ENCODE results near the gene CT55.
"Not testable (repeated sequence)": the region's sequence is repeated elsewhere in the genome, so short reads cannot be mapped to it uniquely, and the experiment has no call there.

The CT55 gene

GRCh38 chrX:135193740-135194139, 22.5 kb upstream of the CT55 start:
- Histone ChIP-seq H3K9me3 (ENCODE audit: control insufficient read depth, low read length) (no peaks in the 10 kb centered on the region), H3K27ac (no peak overlapping the region), H3K79me2 (no peaks in the 10 kb centered on the region), H3K36me3 (ENCODE audit: control insufficient read depth, insufficient read depth, low read length) (no peaks in the 10 kb centered on the region), H3K4me2 (ENCODE audit: low read length) (no peak overlapping the region), H3K27me3 (ENCODE audit: control insufficient read depth, insufficient read depth, low read length) (no peaks in the 10 kb centered on the region), H3K4me3 (ENCODE audit: low read depth, low read length) (no peak overlapping the region), H3K9ac (no peak overlapping the region), H3K4me1 (no peaks in the 10 kb centered on the region), H2AFZ (no peak overlapping the region)
- no peak for TF ChIP-seq CTCF (IDR thresholded peaks at IDR 0.05)

GRCh38 chrX:135191838-135192237, 20.6 kb upstream of the CT55 start:
- Histone ChIP-seq H3K27ac (no peak overlapping the region), H3K79me2 (no peaks in the 10 kb centered on the region), H3K9ac (no peak overlapping the region), H3K9me3 (ENCODE audit: control insufficient read depth, low read length) (no peaks in the 10 kb centered on the region), H3K4me1 (no peaks in the 10 kb centered on the region), H3K36me3 (ENCODE audit: control insufficient read depth, insufficient read depth, low read length) (no peaks in the 10 kb centered on the region), H3K4me2 (ENCODE audit: low read length) (no peak overlapping the region), H3K27me3 (ENCODE audit: control insufficient read depth, insufficient read depth, low read length) (no peaks in the 10 kb centered on the region), H3K4me3 (ENCODE audit: low read depth, low read length) (no peak overlapping the region), H2AFZ (no peak overlapping the region)
- no peak for TF ChIP-seq CTCF (IDR thresholded peaks at IDR 0.05)

- Histone ChIP-seq H3K4me3 (ENCODE audit: low read depth, low read length) (no peak overlapping the region), H3K9ac (no peak overlapping the region), H3K4me2 (ENCODE audit: low read length) (no peak overlapping the region), H3K79me2 (no peaks in the 10 kb centered on the region), H3K9me3 (ENCODE audit: control insufficient read depth, low read length) (no peaks in the 10 kb centered on the region), H3K36me3 (ENCODE audit: control insufficient read depth, insufficient read depth, low read length) (no peaks in the 10 kb centered on the region), H3K27ac (no peak overlapping the region), H2AFZ (no peak overlapping the region), H3K27me3 (ENCODE audit: control insufficient read depth, insufficient read depth, low read length) (no peaks in the 10 kb centered on the region), H3K4me1 (no peaks in the 10 kb centered on the region)
- TF ChIP-seq CTCF (IDR thresholded peaks at IDR 0.05), result peak; percentile 42
Observed at GRCh38 chrX:135185795-135186443, 14.7 kb upstream of the CT55 start.

GRCh38 chrX:135178636-135179035, 7.4 kb upstream of the CT55 start:
- H3K27ac ChIP-seq, result no peak overlapping the region
- no peak overlapping the region for H3K9ac ChIP-seq
- H3K27me3 ChIP-seq (ENCODE audit: control insufficient read depth, insufficient read depth, low read length), result no peaks in the 10 kb centered on the region
- no peaks in the 10 kb centered on the region for H3K9me3 ChIP-seq (ENCODE audit: control insufficient read depth, low read length)
- H3K79me2 ChIP-seq, result no peaks in the 10 kb centered on the region
- H3K4me1 ChIP-seq, result no peaks in the 10 kb centered on the region
- H3K36me3 ChIP-seq (ENCODE audit: control insufficient read depth, insufficient read depth, low read length), result no peaks in the 10 kb centered on the region
- no peak overlapping the region for H3K4me2 ChIP-seq (ENCODE audit: low read length)
- no peak overlapping the region for H2AFZ ChIP-seq
- TF ChIP-seq CTCF (IDR thresholded peaks at IDR 0.05), result no peak
- no peak overlapping the region for H3K4me3 ChIP-seq (ENCODE audit: low read depth, low read length)

GRCh38 chrX:135170468-135170867, 730 bp downstream of the CT55 start:
- no peaks in the 10 kb centered on the region for H3K9me3 ChIP-seq (ENCODE audit: control insufficient read depth, low read length)
- no peak for TF ChIP-seq CTCF (IDR thresholded peaks at IDR 0.05)
- H2AFZ ChIP-seq, result no peak overlapping the region
- H3K36me3 ChIP-seq (ENCODE audit: control insufficient read depth, insufficient read depth, low read length), result no peaks in the 10 kb centered on the region
- H3K4me2 ChIP-seq (ENCODE audit: low read length), result no peak overlapping the region
- no peak overlapping the region for H3K4me3 ChIP-seq (ENCODE audit: low read depth, low read length)
- H3K4me1 ChIP-seq, result no peaks in the 10 kb centered on the region
- H3K9ac ChIP-seq, result no peak overlapping the region
- H3K27me3 ChIP-seq (ENCODE audit: control insufficient read depth, insufficient read depth, low read length), result no peaks in the 10 kb centered on the region
- H3K27ac ChIP-seq, result no peak overlapping the region
- no peaks in the 10 kb centered on the region for H3K79me2 ChIP-seq

GRCh38 chrX:135169534-135169933, 1.7 kb downstream of the CT55 start:
- H3K4me3 ChIP-seq (ENCODE audit: low read depth, low read length); H3K4me2 ChIP-seq (ENCODE audit: low read length); H3K4me1 ChIP-seq; H3K27ac ChIP-seq; H3K9me3 ChIP-seq (ENCODE audit: control insufficient read depth, low read length); H3K36me3 ChIP-seq (ENCODE audit: control insufficient read depth, insufficient read depth, low read length); H2AFZ ChIP-seq; H3K9ac ChIP-seq; H3K79me2 ChIP-seq; H3K27me3 ChIP-seq (ENCODE audit: control insufficient read depth, insufficient read depth, low read length): not testable (repeated sequence)
